Measurements from ENCODE around the gene RTL1. TPM values are rescaled to one million over a fixed set of nuclear protein-coding genes. Genes with fewer than 3 reads are reported as not detected.
A peak's percentile ranks its signal among the peaks of the same experiment; 100 is the strongest.

Gene RTL1
- polyA plus RNA-seq, 4 donors: 0.18 TPM; not detected in 3

DNA sequence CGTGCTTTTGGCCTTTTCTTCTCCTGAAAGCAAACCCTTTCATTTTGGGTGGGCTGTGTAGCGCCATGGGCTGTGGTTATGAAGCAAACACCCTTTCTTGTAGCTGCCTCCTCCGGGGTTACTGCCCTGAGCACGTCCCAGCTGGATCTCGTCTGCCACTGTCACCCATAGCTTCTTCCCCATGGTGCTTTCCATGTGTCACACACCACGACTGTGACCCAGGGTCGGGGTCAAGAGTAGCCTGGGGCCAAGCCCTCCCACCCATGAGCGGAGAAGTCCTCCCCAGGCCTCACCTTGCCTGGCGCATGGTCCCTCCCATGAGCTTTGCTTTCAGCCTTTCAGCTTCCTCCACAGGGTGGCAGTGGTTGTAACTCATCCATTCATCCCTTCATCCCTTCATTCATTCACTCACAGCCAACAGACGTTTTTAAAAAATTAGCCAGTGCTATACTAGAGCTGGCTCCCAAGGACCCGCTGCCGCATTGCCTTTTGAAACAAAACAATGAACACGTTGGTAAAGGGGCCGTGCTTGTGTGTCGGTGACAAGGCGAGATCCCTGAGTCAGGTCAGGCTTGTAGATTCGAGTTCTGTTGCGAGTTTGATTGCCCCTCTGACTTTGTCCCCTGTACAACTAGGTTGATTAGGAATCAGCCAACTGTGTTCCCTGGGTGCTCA is 48.1 kb downstream of the RTL1 start:
- H3K27ac ChIP-seq (ENCODE audit: low read depth in 1 of 3, low read length in 2 of 3): no peak overlapping the region
- H3K27me3 ChIP-seq (ENCODE audit: control insufficient read depth in 3 of 3, insufficient read depth in 3 of 3, low read length in 3 of 3): peaks cover 0 to 2% (median 0%) of the 10 kb centered on the region in 3 donors
- no peak overlapping the region for H3K4me3 ChIP-seq (ENCODE audit: low read depth in 1 of 3, low read length in 3 of 3)
- no peaks in the 10 kb centered on the region for H3K9me3 ChIP-seq (ENCODE audit: control insufficient read depth in 2 of 2, insufficient read depth in 1 of 2, low read depth in 1 of 2, low read length in 1 of 2)
- FAIRE-seq (no peak), DNase-seq (no peak)
- H3K4me1 ChIP-seq (ENCODE audit: control insufficient read depth in 3 of 3, insufficient read depth in 2 of 3, low read depth in 1 of 3, low read length in 2 of 3): no peaks in the 10 kb centered on the region
- WGBS, 3 donors: 73 to 83% (median 82%) methylated on average over 18 of the region's 18 CpGs
- H3K36me3 ChIP-seq (ENCODE audit: control insufficient read depth in 3 of 3, insufficient read depth in 2 of 3, low read depth in 1 of 3, low read length in 3 of 3): peaks cover 0 to 5% (median 0%) of the 10 kb centered on the region in 3 donors

DNA sequence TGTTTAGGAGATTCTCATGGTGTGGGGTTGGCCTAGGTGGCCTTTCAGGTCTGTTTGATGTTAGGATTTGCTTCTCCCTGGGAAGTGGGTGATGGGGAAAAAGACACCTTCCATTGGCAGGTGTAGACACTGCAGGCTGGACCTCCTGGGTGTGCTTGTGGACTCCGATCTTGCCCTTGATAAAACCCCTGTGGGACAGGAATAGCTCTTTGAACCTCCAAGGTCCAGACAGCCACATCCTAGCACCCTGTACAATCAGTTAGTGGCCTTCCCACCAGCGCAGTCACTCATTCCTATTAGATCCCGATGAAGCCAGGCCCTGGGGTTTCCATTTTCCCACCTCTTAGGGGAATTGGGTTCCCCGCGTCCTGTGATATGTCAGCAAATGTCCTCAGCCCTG is 49.1 kb downstream of the RTL1 start:
- Histone ChIP-seq H3K4me3 (ENCODE audit: low read depth in 1 of 3, low read length in 3 of 3) (no peak overlapping the region), H3K4me1 (ENCODE audit: control insufficient read depth in 3 of 3, insufficient read depth in 2 of 3, low read depth in 1 of 3, low read length in 2 of 3) (no peaks in the 10 kb centered on the region), H3K27ac (ENCODE audit: low read depth in 1 of 3, low read length in 2 of 3) (no peak overlapping the region), H3K27me3 (ENCODE audit: control insufficient read depth in 3 of 3, insufficient read depth in 3 of 3, low read length in 3 of 3) (peaks cover 0 to 2% (median 0%) of the 10 kb centered on the region in 3 donors), H3K9me3 (ENCODE audit: control insufficient read depth in 2 of 2, insufficient read depth in 1 of 2, low read depth in 1 of 2, low read length in 1 of 2) (no peaks in the 10 kb centered on the region), H3K36me3 (ENCODE audit: control insufficient read depth in 3 of 3, insufficient read depth in 2 of 3, low read depth in 1 of 3, low read length in 3 of 3) (peaks cover 0 to 2% (median 0%) of the 10 kb centered on the region in 3 donors)
- 78 to 88% (median 83%) methylated on average over 5 of the region's 5 CpGs for WGBS, 3 donors
- no peak for DNase-seq
- no peak for FAIRE-seq

DNA sequence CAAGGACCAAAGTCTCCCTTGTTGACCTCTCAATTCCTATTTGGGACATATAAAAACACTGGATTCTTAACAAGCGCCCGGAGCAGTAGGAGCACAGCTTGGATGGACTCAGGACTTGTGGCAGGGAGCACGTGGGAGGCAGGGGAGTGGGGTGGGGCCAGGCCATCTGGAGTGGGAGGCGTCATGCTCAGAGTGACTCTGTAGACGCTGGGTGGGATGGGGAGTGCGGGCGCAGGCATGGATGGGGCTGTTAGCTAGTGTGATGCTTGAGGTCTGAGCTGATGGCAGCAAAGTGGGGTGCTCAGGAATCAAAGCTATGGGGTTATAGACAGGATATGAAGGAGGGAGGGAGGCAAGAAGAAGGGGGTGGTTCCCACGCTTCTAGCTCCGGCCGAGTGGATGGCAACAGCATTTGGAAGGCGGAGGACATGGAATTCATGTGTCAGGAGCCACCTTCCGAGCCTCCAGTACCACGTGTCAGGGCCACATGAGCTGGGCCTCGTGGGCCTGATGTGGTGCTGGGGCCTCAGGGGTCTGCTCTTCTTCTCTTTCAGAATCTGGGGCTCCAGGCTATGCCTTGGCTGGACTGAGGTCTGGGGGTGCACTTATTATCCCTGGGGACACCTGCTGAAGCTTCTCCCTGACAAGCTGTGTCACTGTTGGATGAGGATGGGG is 51.4 kb downstream of the RTL1 start:
- Histone ChIP-seq H3K9me3 (ENCODE audit: control insufficient read depth in 2 of 2, insufficient read depth in 1 of 2, low read depth in 1 of 2, low read length in 1 of 2) (no peaks in the 10 kb centered on the region), H3K4me1 (ENCODE audit: control insufficient read depth in 3 of 3, insufficient read depth in 2 of 3, low read depth in 1 of 3, low read length in 2 of 3) (no peaks in the 10 kb centered on the region), H3K4me3 (ENCODE audit: low read depth in 1 of 3, low read length in 3 of 3) (no peak overlapping the region), H3K27ac (ENCODE audit: low read depth in 1 of 3, low read length in 2 of 3) (no peak overlapping the region), H3K36me3 (ENCODE audit: control insufficient read depth in 3 of 3, insufficient read depth in 2 of 3, low read depth in 1 of 3, low read length in 3 of 3) (no peaks in the 10 kb centered on the region), H3K27me3 (ENCODE audit: control insufficient read depth in 3 of 3, insufficient read depth in 3 of 3, low read length in 3 of 3) (peaks cover 0 to 2% (median 0%) of the 10 kb centered on the region in 3 donors)
- DNase-seq (no peak), FAIRE-seq (no peak)
- WGBS, 3 donors: 75 to 82% (median 76%) methylated on average over 14 of the region's 14 CpGs

DNA sequence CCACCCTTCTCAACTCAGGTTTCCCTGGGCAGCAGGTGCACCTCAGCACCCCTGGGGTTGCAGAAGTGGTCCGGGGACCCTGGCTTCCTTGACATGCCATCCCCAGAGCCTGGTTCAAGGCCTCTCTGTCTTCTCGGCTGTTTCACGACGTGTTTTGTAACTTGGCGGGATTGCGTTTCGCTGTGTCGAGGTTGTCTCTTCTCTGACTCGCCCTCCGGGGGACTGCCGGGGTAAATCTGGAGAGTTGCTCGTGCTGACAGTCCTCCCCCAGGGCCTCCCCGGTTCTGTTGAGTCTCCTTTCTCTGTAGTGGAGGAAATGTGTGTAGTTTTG is 52.0 kb downstream of the RTL1 start:
- peaks cover 0 to 2% (median 0%) of the 10 kb centered on the region in 3 donors for H3K27me3 ChIP-seq (ENCODE audit: control insufficient read depth in 3 of 3, insufficient read depth in 3 of 3, low read length in 3 of 3)
- H3K36me3 ChIP-seq (ENCODE audit: control insufficient read depth in 3 of 3, insufficient read depth in 2 of 3, low read depth in 1 of 3, low read length in 3 of 3): no peaks in the 10 kb centered on the region
- H3K4me3 ChIP-seq (ENCODE audit: low read depth in 1 of 3, low read length in 3 of 3): no peak overlapping the region
- DNase-seq: no peak
- H3K27ac ChIP-seq (ENCODE audit: low read depth in 1 of 3, low read length in 2 of 3): no peak overlapping the region
- no peak for FAIRE-seq
- 83 to 87% (median 86%) methylated on average over 13 of the region's 13 CpGs for WGBS, 3 donors
- H3K4me1 ChIP-seq (ENCODE audit: control insufficient read depth in 3 of 3, insufficient read depth in 2 of 3, low read depth in 1 of 3, low read length in 2 of 3): no peaks in the 10 kb centered on the region
- no peaks in the 10 kb centered on the region for H3K9me3 ChIP-seq (ENCODE audit: control insufficient read depth in 2 of 2, insufficient read depth in 1 of 2, low read depth in 1 of 2, low read length in 1 of 2)

GRCh38 chr14:100850841-100851585 is 52.5 kb downstream of the RTL1 start:
- Histone ChIP-seq H3K4me1 (ENCODE audit: control insufficient read depth in 3 of 3, insufficient read depth in 2 of 3, low read depth in 1 of 3, low read length in 2 of 3) (no peaks in the 10 kb centered on the region), H3K36me3 (ENCODE audit: control insufficient read depth in 3 of 3, insufficient read depth in 2 of 3, low read depth in 1 of 3, low read length in 3 of 3) (no peaks in the 10 kb centered on the region), H3K27ac (ENCODE audit: low read depth in 1 of 3, low read length in 2 of 3) (no peak overlapping the region), H3K9me3 (ENCODE audit: control insufficient read depth in 2 of 2, insufficient read depth in 1 of 2, low read depth in 1 of 2, low read length in 1 of 2) (no peaks in the 10 kb centered on the region), H3K27me3 (ENCODE audit: control insufficient read depth in 3 of 3, insufficient read depth in 3 of 3, low read length in 3 of 3) (peaks cover 0 to under 1% (median 0%) of the 10 kb centered on the region in 3 donors), H3K4me3 (ENCODE audit: low read depth in 1 of 3, low read length in 3 of 3) (no peak overlapping the region)
- FAIRE-seq (no peak), DNase-seq (peak; percentile 60 to 70)
- 49 to 70% (median 49%) methylated on average over 8 of the region's 8 CpGs for WGBS, 3 donors

DNA sequence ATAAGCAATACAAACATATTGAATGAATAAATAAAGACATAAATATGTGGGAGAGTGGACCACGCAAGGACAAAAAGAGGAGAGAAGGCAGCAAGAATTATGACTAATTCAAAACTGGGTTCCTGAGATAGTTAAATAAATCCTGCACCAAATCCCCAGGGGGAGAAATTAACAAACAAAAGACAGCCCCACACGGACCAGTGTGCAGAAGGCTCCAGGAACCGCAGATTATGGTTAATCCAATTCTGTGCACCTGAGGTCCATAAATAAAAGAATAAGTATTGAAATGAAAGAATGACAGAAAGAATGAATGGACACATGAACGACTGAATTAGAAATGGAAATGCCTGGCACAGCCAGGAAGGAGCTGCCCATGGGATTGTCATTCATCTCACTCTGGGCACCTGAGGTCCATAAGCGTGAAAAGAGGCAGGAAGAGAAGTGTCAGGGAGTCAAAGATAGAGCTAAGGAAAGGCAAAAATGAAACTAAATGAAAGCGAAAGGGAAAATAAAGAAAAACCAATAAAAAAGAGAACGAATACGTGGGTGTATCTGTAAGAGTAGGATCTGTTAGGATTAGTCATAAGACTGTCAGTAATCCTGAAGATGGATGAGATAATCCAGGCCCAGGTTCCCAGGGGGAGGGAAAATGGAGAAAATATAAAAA is 54.3 kb downstream of the RTL1 start:
- H3K27ac ChIP-seq (ENCODE audit: low read depth in 1 of 3, low read length in 2 of 3): no peak overlapping the region
- no peaks in the 10 kb centered on the region for H3K27me3 ChIP-seq (ENCODE audit: control insufficient read depth in 3 of 3, insufficient read depth in 3 of 3, low read length in 3 of 3)
- DNase-seq (peak in 1 of 2 donors; percentile 5), FAIRE-seq (no peak)
- H3K36me3 ChIP-seq (ENCODE audit: control insufficient read depth in 3 of 3, insufficient read depth in 2 of 3, low read depth in 1 of 3, low read length in 3 of 3): peaks cover 0 to 4% (median 0%) of the 10 kb centered on the region in 3 donors
- H3K9me3 ChIP-seq (ENCODE audit: control insufficient read depth in 2 of 2, insufficient read depth in 1 of 2, low read depth in 1 of 2, low read length in 1 of 2): no peaks in the 10 kb centered on the region
- no peak overlapping the region for H3K4me3 ChIP-seq (ENCODE audit: low read depth in 1 of 3, low read length in 3 of 3)
- WGBS, 3 donors: 31 to 36% (median 34%) methylated on average over 8 of the region's 8 CpGs
- no peaks in the 10 kb centered on the region for H3K4me1 ChIP-seq (ENCODE audit: control insufficient read depth in 3 of 3, insufficient read depth in 2 of 3, low read depth in 1 of 3, low read length in 2 of 3)

DNA sequence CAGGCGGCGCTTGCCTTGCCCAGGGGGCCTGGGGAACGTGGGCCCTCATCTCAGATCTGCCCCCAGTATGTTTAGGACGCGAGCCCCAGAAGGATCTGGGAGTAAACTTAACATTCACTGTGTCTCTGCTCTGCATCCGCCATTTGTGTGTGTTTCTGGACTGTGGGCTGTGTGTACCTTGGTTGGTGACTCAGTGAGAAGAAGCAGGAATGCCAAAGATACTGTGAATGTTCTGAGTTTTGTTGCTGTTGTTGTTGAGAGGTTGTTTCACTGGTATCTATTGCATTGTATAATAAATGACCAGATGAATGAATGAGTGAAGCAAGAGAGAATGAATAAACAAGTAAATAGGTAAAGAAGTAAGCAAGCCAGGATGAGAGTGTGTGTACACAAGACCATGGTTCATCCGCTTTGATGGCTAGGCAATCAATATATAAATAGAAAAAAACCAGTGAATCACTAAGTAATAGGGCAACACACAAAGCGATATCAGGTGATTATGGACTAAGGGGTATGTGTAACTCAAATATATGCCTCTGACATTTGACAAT is 57.1 kb downstream of the RTL1 start:
- Histone ChIP-seq H3K9me3 (ENCODE audit: control insufficient read depth in 2 of 2, insufficient read depth in 1 of 2, low read depth in 1 of 2, low read length in 1 of 2) (no peaks in the 10 kb centered on the region), H3K4me1 (ENCODE audit: control insufficient read depth in 3 of 3, insufficient read depth in 2 of 3, low read depth in 1 of 3, low read length in 2 of 3) (no peaks in the 10 kb centered on the region), H3K27me3 (ENCODE audit: control insufficient read depth in 3 of 3, insufficient read depth in 3 of 3, low read length in 3 of 3) (no peaks in the 10 kb centered on the region), H3K36me3 (ENCODE audit: control insufficient read depth in 3 of 3, insufficient read depth in 2 of 3, low read depth in 1 of 3, low read length in 3 of 3) (peaks cover 0 to 5% (median 0%) of the 10 kb centered on the region in 3 donors), H3K27ac (ENCODE audit: low read depth in 1 of 3, low read length in 2 of 3) (no peak overlapping the region), H3K4me3 (ENCODE audit: low read depth in 1 of 3, low read length in 3 of 3) (no peak overlapping the region)
- DNase-seq (no peak), FAIRE-seq (no peak)
- 78 to 88% (median 78%) methylated on average over 8 of the region's 8 CpGs for WGBS, 3 donors

DNA sequence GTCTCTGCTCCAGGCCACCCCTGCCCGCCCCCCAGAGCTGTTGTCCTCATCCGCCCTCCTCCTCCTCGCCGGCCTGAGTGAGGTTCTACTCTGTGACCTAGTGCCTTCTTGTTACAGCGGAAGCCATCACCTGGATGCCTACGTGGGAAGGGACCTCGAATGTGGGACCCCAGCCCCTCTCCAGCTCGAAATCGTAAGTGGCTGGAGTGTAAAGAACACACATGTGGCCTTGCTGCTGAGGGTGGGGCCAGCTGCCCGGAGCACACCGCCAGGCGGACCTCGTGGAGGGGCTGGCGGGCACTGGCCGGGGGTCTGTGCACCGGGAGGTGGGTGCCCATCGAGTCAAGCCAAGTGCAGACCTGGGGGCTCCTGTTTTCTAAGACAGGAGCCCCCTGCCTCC is 58.2 kb downstream of the RTL1 start:
- no peaks in the 10 kb centered on the region for H3K9me3 ChIP-seq (ENCODE audit: control insufficient read depth in 2 of 2, insufficient read depth in 1 of 2, low read depth in 1 of 2, low read length in 1 of 2)
- H3K4me3 ChIP-seq (ENCODE audit: low read depth in 1 of 3, low read length in 3 of 3): no peak overlapping the region
- DNase-seq (no peak), FAIRE-seq (no peak)
- H3K27ac ChIP-seq (ENCODE audit: low read depth in 1 of 3, low read length in 2 of 3): no peak overlapping the region
- peaks cover 0 to 6% (median 0%) of the 10 kb centered on the region in 3 donors for H3K36me3 ChIP-seq (ENCODE audit: control insufficient read depth in 3 of 3, insufficient read depth in 2 of 3, low read depth in 1 of 3, low read length in 3 of 3)
- no peaks in the 10 kb centered on the region for H3K27me3 ChIP-seq (ENCODE audit: control insufficient read depth in 3 of 3, insufficient read depth in 3 of 3, low read length in 3 of 3)
- WGBS, 3 donors: 86 to 91% (median 88%) methylated on average over 17 of the region's 17 CpGs
- no peaks in the 10 kb centered on the region for H3K4me1 ChIP-seq (ENCODE audit: control insufficient read depth in 3 of 3, insufficient read depth in 2 of 3, low read depth in 1 of 3, low read length in 2 of 3)
